Duodenal mucosa (tissue), 2 donors: ENCODE data around the gene GNAS-AS1.

Source experiments
- H3K27ac ChIP-seq: one replicate; pipeline ENCODE4 v1.7.0; 2013; ENCODE audit warnings: low read depth, low read length
- H3K27me3 ChIP-seq, 2 donors: one replicate each; pipeline ENCODE4 v1.7.0; 2013; ENCODE audit warnings: low read length in 2 of 2, control low read depth in 1 of 2; ENCODE audit not compliant: insufficient read depth in 2 of 2, control insufficient read depth in 1 of 2
- H3K36me3 ChIP-seq, 2 donors: one replicate each; pipeline ENCODE4 v1.7.0; 2013; ENCODE audit warnings: low read length in 2 of 2, control low read depth in 1 of 2; ENCODE audit not compliant: insufficient read depth in 2 of 2, control insufficient read depth in 1 of 2
- H3K4me1 ChIP-seq, 2 donors: one replicate each; pipeline ENCODE4 v1.7.0; 2013; ENCODE audit warnings: low read length in 2 of 2, control low read depth in 1 of 2; ENCODE audit not compliant: insufficient read depth in 2 of 2, control insufficient read depth in 1 of 2
- H3K4me3 ChIP-seq, 2 donors: one replicate each; pipeline ENCODE4 v1.7.0; 2013; ENCODE audit warnings: low read length in 2 of 2, low read depth in 1 of 2
- H3K9ac ChIP-seq, 2 donors: one replicate each; pipeline ENCODE4 v1.7.0; 2013; ENCODE audit warnings: low read length in 2 of 2, low read depth in 1 of 2
- H3K9me3 ChIP-seq, 2 donors: one replicate each; pipeline ENCODE4 v1.7.0; 2013; ENCODE audit warnings: low read length in 2 of 2, control low read depth in 1 of 2; ENCODE audit not compliant: control insufficient read depth in 1 of 2

Gene GNAS-AS1

DNA sequence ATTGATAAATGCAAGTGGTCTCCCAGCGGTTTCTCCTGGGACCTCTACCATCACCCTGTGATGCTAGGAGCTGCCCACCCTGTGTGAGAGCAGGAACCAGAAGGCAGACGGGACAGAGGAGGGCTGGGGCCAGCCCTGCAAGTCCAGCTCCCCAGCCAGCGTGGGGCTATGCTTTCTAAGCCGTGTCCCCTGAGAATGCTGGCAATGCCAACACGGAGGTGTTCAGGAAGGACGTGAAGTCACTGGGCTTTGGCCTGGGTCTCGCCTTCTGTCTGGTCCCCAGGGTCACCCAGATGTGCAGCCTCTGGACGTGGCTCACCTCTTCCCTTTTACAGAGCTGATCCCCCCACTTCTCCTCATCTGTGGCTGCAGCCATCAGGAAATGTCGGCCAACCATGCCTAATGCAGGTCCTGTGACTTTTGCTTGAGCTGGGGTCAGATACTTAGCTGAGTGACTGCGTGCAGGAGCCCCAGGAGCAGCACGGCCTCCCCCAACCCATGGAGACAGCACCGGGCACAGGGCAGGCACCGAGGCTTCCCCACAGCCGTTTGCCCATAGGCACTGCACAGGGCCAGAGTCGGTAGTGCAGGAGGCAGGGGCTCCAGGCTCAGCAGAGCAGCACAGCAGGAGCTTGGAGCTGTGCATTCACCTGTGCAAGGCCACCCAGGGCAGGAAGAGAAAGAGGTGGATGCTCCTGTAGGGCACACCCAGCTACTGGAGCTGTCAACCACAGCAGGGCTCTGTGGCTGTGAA lies 66.2 kb downstream of the GNAS-AS1 start:
- peaks cover 2 to 3% of the 10 kb centered on the region in 2 donors for H3K27me3 ChIP-seq
- no peak overlapping the region for H3K9ac ChIP-seq
- H3K4me3 ChIP-seq, result no peak overlapping the region
- H3K9me3 ChIP-seq, result no peaks in the 10 kb centered on the region
- no peaks in the 10 kb centered on the region for H3K4me1 ChIP-seq
- no peak overlapping the region for H3K27ac ChIP-seq
- no peaks in the 10 kb centered on the region for H3K36me3 ChIP-seq

DNA sequence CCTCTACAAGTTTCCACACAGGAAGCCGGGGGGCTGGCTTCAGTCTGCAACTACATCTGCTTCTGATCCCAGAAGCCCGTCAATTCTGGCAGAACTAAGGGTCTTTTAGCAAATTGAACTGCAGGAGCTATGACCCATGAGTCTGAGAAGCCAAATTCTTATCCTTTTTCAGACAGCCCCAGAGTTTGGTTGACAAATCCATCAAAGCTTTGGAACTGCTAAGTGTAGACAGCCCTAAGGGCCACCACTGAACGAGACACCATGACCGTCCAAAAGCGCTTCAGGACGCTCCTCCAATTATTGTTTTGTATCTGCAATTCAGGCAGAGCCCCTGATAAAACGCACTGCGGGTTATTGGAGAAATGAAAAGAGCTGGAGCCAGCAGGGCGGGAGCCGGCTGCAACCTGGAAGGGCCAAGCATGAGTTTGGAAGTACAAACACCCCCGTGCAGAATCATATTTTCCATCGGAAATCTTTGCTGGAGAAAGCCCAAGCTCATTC lies 67.1 kb downstream of the GNAS-AS1 start:
- Histone ChIP-seq H3K27ac (no peak overlapping the region), H3K4me1 (no peaks in the 10 kb centered on the region), H3K4me3 (no peak overlapping the region), H3K9ac (no peak overlapping the region), H3K36me3 (no peaks in the 10 kb centered on the region), H3K27me3 (peaks cover 0 to 2% of the 10 kb centered on the region in 2 donors), H3K9me3 (no peaks in the 10 kb centered on the region)

DNA sequence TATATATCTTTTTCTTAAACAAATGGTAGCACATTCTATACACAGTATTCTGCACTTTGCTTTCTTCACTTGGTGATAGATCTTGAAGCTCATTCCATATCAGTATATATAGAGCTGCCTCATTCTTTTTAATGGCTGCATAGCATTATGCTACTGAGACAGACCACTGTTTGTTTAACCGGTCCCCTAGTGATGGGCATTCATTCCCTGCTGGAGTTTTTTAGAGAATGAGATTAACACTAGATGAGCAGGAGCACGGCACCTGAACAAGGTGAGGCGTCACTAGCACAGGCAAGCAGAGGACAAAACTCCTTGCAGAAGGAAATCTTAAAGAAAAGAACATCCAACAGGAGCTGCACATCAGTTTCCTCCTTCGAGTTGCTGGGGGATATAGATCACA lies 69.6 kb downstream of the GNAS-AS1 start:
- H3K4me1 ChIP-seq, result no peaks in the 10 kb centered on the region
- no peaks in the 10 kb centered on the region for H3K36me3 ChIP-seq
- H3K27me3 ChIP-seq, result peaks cover 0 to 8% of the 10 kb centered on the region in 2 donors
- H3K9me3 ChIP-seq, result no peaks in the 10 kb centered on the region
- H3K9ac ChIP-seq, result no peak overlapping the region
- no peak overlapping the region for H3K27ac ChIP-seq
- H3K4me3 ChIP-seq, result no peak overlapping the region

DNA sequence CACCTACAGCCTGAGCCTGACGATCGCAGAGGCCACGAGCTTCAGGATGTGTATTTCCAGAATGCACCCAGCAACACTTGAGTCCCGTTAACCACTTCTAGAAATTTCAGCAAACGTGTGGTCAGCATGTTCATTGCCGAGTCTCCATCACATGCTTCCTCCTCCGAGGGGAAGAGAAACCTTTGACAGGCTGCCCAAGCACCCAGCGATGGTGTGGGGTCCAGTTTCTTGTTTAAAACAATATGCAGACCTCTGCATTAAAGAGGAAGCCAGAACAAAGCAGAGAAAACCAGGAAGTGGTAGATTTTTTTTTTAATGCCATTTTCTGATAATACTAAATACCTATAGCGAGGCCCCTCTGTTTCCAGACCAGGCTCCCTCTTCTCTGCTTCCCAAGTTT lies 71.9 kb downstream of the GNAS-AS1 start:
- no peak overlapping the region for H3K9ac ChIP-seq
- H3K9me3 ChIP-seq, result no peaks in the 10 kb centered on the region
- H3K4me3 ChIP-seq, result no peak overlapping the region
- H3K27me3 ChIP-seq, result peaks cover 0 to 8% of the 10 kb centered on the region in 2 donors
- H3K27ac ChIP-seq, result no peak overlapping the region
- H3K4me1 ChIP-seq, result no peaks in the 10 kb centered on the region
- no peaks in the 10 kb centered on the region for H3K36me3 ChIP-seq

DNA sequence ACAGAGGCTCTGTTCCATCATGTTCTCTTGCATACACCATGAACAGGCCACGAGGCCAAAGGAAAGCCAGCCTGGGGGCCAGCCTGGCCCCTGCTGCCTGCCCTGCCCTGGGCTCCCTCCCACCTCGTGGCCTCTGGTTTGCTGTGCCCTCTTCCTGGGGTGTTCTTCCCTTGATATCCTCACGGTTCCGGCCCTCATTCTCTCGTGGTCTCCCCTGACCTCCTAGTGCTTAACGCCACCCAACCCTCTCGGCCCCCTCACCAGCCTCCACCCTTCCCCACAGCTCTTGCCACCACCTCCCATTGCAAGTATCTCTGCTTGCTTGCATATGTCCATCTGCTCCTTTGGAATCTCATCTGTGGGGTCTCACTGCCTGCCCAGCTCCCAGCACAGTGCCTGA lies 73.0 kb downstream of the GNAS-AS1 start:
- Histone ChIP-seq H3K9me3 (no peaks in the 10 kb centered on the region), H3K9ac (no peak overlapping the region), H3K4me3 (no peak overlapping the region), H3K4me1 (no peaks in the 10 kb centered on the region), H3K27ac (no peak overlapping the region), H3K27me3 (peaks cover 0 to 6% of the 10 kb centered on the region in 2 donors), H3K36me3 (no peaks in the 10 kb centered on the region)

DNA sequence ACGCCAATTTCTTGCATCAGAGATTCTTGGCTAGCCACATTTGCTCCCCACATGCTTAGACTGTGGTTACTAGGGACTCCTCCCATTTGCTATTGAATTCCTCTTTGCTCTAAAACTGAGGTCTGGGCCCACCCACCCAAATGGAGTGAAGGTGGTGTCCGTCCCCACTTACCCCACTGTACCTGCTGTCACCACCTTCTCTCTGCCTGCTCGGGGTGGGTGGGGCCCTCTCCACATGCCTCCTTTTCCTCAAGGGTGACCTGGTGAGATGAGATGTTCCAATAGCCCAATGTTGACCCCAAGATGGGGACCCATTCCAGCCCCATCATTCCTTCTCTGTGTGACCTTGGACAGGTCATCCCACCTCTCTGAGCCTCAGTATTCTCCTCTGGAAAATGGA lies 74.6 kb downstream of the GNAS-AS1 start:
- no peaks in the 10 kb centered on the region for H3K4me1 ChIP-seq
- no peak overlapping the region for H3K4me3 ChIP-seq
- H3K27ac ChIP-seq, result no peak overlapping the region
- no peaks in the 10 kb centered on the region for H3K9me3 ChIP-seq
- no peaks in the 10 kb centered on the region for H3K36me3 ChIP-seq
- H3K27me3 ChIP-seq, result peaks cover 0 to 7% of the 10 kb centered on the region in 2 donors
- no peak overlapping the region for H3K9ac ChIP-seq

DNA sequence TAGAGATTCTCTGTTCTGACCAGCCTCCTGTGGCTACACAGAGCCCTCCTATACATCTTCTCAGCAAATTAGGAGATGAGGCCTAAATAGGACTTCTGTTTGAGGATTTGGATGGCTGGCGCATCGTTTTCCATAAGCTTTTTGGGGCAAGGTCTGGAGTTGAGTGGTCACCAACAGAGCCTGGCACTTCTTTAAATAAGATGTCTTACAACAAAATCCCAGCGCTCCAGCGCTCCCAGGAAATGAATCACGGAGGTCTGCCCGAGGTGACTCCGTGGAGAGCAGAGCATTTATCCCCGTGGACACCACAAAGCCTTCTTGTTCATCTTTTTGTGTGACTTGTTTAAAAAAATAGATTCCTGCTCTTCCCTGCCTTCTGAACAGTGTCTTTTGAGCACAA lies 75.3 kb downstream of the GNAS-AS1 start:
- Histone ChIP-seq H3K27ac (no peak overlapping the region), H3K9me3 (no peaks in the 10 kb centered on the region), H3K36me3 (no peaks in the 10 kb centered on the region), H3K4me1 (no peaks in the 10 kb centered on the region), H3K27me3 (peaks cover 0 to 14% of the 10 kb centered on the region in 2 donors), H3K4me3 (no peak overlapping the region), H3K9ac (no peak overlapping the region)

DNA sequence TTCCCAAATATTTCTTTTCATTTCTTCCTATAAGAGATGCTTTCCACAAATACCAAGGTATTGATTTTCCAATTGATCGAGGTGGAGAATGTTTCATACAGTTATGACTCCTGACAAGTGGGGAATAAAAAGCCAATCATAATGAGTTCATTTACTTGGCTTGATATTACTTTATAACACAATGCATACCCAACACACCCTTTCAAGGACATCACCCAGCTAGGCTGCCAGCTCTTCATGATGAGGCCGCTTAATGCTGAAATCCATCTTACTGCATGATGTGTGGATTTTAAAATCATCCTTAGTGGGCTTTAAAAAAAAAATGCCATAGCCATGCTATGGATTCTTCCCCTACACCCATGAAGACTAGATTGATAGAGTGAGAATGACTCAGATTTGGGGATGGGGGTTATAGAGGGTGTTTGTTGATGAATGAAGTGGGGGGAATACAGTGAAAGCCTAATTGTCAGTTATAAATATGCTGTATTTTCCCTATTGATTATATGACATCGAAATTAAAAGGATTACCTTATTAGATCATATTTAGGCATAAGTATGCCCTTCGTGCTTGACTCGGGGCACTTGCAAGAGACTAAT lies 75.9 kb downstream of the GNAS-AS1 start:
- Histone ChIP-seq H3K4me3 (no peak overlapping the region), H3K36me3 (no peaks in the 10 kb centered on the region), H3K27me3 (peaks cover 0 to 15% of the 10 kb centered on the region in 2 donors), H3K9ac (no peak overlapping the region), H3K27ac (no peak overlapping the region), H3K9me3 (no peaks in the 10 kb centered on the region), H3K4me1 (no peaks in the 10 kb centered on the region)

DNA sequence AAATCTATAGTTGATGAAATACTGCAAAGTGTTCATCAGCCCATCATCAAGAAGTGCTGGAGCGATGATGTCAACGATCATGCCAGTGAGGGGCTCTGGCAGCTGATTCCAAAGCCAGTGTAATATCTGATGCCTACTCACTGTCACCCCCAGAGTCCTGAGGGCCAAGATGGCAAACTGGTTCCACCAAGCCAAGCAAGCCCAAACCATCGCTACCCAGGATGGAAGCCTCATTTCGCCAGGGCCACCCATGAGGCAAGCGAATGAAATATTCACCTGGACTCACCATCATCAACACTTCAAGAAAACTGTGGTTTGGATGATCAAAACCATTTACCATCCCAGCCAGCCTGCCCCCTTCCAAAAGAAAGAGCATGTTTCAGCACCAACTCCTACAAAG lies 76.5 kb downstream of the GNAS-AS1 start:
- Histone ChIP-seq H3K36me3 (no peaks in the 10 kb centered on the region), H3K4me1 (no peaks in the 10 kb centered on the region), H3K27me3 (peaks cover 0 to 15% of the 10 kb centered on the region in 2 donors), H3K9me3 (no peaks in the 10 kb centered on the region), H3K27ac (no peak overlapping the region), H3K9ac (no peak overlapping the region), H3K4me3 (no peak overlapping the region)

DNA sequence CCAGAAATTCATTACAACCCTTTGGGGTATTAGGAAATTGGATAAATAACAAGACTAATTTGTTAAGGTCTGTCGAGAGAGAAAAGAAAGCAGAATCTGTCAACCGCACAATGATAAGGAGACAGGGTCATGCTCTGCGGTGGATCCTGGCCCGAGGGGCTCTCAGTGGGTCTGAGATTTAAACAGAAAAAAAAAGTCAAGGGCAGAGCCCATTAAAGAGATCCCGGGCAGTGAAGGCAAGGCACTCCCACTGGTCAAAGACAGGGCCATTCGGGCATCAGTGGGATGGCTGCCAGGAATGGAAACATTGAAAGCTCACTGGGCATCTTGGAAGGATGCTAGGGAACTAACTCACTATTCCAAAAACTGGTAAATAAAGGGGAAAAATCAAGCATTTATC lies 77.9 kb downstream of the GNAS-AS1 start:
- Histone ChIP-seq H3K4me3 (no peak overlapping the region), H3K9me3 (no peaks in the 10 kb centered on the region), H3K27me3 (peaks cover 0 to 15% of the 10 kb centered on the region in 2 donors), H3K36me3 (no peaks in the 10 kb centered on the region), H3K9ac (no peak overlapping the region), H3K27ac (no peak overlapping the region), H3K4me1 (no peaks in the 10 kb centered on the region)
